Measurements from ENCODE around the gene CITED1. TPM values are rescaled to one million over a fixed set of nuclear protein-coding genes. Genes with fewer than 3 reads are reported as not detected.

The CITED1 gene
- total RNA-seq, 1 experiment from 2014 or later: 2.8 TPM

GRCh38 chrX:72308566-72309296 is 3.0 kb upstream of the CITED1 start:
- Histone ChIP-seq H2AFZ (ENCODE audit: low read depth, low read length, poor library complexity, severe bottlenecking) (peak overlapping the region; percentile 92), H3K9ac (ENCODE audit: low read length) (no peak overlapping the region), H3K27ac (ENCODE audit: low read depth, low read length) (no peak overlapping the region), H4K20me1 (ENCODE audit: insufficient read depth) (no peaks in the 10 kb centered on the region), H3K4me2 (ENCODE audit: low read length) (peak overlapping the region; percentile 76), H3K4me3 (replicated peaks in 1 of 2; ENCODE audit: low read depth in 1 of 2, low read length in 2 of 2) (peak overlapping the region; percentile 20 to 43), H3K27me3 (ENCODE audit: insufficient read depth, low read length) (no peaks in the 10 kb centered on the region; the same call in 1 of the 2 replicates), H3K79me2 (ENCODE audit: insufficient read depth, low read length) (no peaks in the 10 kb centered on the region), H3K9me2 (ENCODE audit: insufficient read depth) (no peaks in the 10 kb centered on the region), H3K4me1 (ENCODE audit: control insufficient read depth in 1 of 2, insufficient read depth in 2 of 2, low read length in 2 of 2) (peaks cover 2 to 22% of the 10 kb centered on the region in 2 experiments; a peak in 3 of 4 replicates), H3K36me3 (ENCODE audit: control insufficient read depth in 1 of 2, insufficient read depth in 2 of 2, low read length in 2 of 2) (no peaks in the 10 kb centered on the region), H3K9me3 (ENCODE audit: control insufficient read depth in 1 of 2, insufficient read depth in 1 of 2, low read depth in 1 of 2, low read length in 2 of 2) (no peaks in the 10 kb centered on the region)
- TF ChIP-seq CEBPB (IDR thresholded peaks at IDR 0.05; ENCODE audit: low read depth) (peak; percentile 79), ZNF274 (IDR thresholded peaks at IDR 0.05; ENCODE audit: low read depth, low read length) (no peak), CBX3 (IDR thresholded peaks at IDR 0.05; ENCODE audit: low read depth) (0 out of 2 replicates have a peak, but pooled peaks have one; percentile 43), ELF1 (IDR thresholded peaks at IDR 0.05; ENCODE audit: borderline replicate concordance, low read depth) (no peak), YY1 (IDR thresholded peaks at IDR 0.05; ENCODE audit: extremely low read depth, insufficient replicate concordance, low read depth, low read length) (no peak), ATF3 (IDR thresholded peaks at IDR 0.05) (no peak), ZBTB33 (IDR thresholded peaks at IDR 0.05; ENCODE audit: extremely low read depth, insufficient replicate concordance, low read length) (no peak), SP1 (IDR thresholded peaks at IDR 0.05; ENCODE audit: low read depth) (peak; percentile 89), REST (IDR thresholded peaks at IDR 0.05; ENCODE audit: low read depth) (no peak), EZH2phosphoT487 (IDR thresholded peaks at IDR 0.05; ENCODE audit: borderline replicate concordance) (no peak), EGR1 (IDR thresholded peaks at IDR 0.05; ENCODE audit: low read depth) (no peak), JUND (IDR thresholded peaks at IDR 0.05) (peak; percentile 52), ZFX (IDR thresholded peaks at IDR 0.05) (no peak)
- TF ChIP-seq, protein P1, sequence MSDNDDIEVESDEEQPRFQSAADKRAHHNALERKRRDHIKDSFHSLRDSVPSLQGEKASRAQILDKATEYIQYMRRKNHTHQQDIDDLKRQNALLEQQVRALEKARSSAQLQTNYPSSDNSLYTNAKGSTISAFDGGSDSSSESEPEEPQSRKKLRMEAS (IDR thresholded peaks at IDR 0.05): peak; percentile 73; the same call in 1 of the 2 replicates
- ChIA-PET POLR2A (interaction anchor here (1.1 kb wide), 1 partner anchor 32 kb away, joined by 3 read pairs; the partner anchor contains the start of gene RPS4X), CTCF (interaction anchor here (2.0 kb wide), 1 partner anchor 11 kb away, joined by 5 read pairs; no protein-coding TSS in a partner anchor), RAD21 (ENCODE audit: low non-redundant PET in 1 of 2, low total read pairs in 2 of 2, uncharacterized antibody in 2 of 2, unreplicated experiment in 2 of 2) (no interaction called here)
- intact Hi-C loops (cut with micrococcal nuclease): loop anchor here (10.0 kb wide), 1 partner anchor 236 kb away; no protein-coding TSS in a partner anchor
- ATAC-seq (peak; percentile 69), DNase-seq (ENCODE audit: low read depth, low spot score) (peak; percentile 34)
- no TSS peak for BruUV-seq (replicated peaks)
